Measurements from ENCODE around the gene AQP4.

AQP4 gene

DNA sequence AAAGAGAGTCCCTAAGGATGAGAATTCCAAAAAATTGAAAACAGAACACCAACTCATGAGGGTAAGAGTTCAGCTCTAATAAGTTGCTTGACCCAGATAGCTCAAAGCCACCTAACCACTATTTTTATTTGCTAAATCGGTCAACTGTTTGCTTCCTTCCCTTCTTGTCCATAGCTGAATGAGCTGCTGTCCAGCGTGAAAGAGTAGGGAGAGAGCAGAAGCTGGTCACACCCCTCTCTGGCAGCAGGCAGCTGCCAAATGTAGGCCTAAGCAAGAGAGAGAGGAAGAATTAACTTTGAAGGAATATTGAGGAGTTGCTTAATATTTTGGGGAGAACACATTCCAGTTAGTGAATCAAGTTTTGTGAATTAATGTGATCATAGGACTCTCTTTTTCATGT is 25.9 kb downstream of the AQP4 start:
- DNase-seq (ENCODE audit: low read depth), result no peak

GRCh38 chr18:26832302-26832701 is 33.2 kb downstream of the AQP4 start:
- DNase-seq (ENCODE audit: low read depth), result no peak

GRCh38 chr18:26827581-26827980 is 37.9 kb downstream of the AQP4 start:
- DNase-seq (ENCODE audit: low read depth), result no peak

- no peak for DNase-seq (ENCODE audit: low read depth)
Measured at GRCh38 chr18:26826656-26827235, 38.8 kb downstream of the AQP4 start.

- DNase-seq (ENCODE audit: low read depth), result no peak
Measured at GRCh38 chr18:26821181-26821580, 44.3 kb downstream of the AQP4 start.

GRCh38 chr18:26819046-26819445 is 46.5 kb downstream of the AQP4 start:
- DNase-seq (ENCODE audit: low read depth), result no peak

- no peak for DNase-seq (ENCODE audit: low read depth)
Measured at GRCh38 chr18:26818461-26818860, 47.0 kb downstream of the AQP4 start.

GRCh38 chr18:26813043-26813442 is 52.5 kb downstream of the AQP4 start:
- DNase-seq (ENCODE audit: low read depth), result no peak

DNA sequence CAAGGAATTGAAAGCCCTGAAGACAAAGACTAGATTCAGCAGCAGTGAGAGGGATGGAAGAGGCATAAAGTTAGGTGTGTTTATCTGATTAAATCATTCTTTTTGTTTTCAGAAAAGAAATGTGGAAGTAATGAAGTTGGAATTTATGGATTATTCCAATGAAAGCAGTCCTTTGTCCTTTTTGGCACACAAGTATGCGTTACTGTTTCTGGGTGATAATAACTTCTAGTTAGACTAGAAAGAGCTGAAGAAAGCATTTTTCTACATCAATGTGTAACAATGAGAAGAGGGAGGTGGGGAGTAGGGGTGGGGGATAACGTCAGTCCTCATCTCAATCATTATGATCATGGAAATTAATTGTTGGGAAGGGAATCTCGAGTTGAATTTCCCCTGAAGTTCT is 53.0 kb downstream of the AQP4 start:
- DNase-seq (ENCODE audit: low read depth), result no peak

- DNase-seq (ENCODE audit: low read depth), result no peak
Measured at GRCh38 chr18:26809346-26809745, 56.2 kb downstream of the AQP4 start.

DNA sequence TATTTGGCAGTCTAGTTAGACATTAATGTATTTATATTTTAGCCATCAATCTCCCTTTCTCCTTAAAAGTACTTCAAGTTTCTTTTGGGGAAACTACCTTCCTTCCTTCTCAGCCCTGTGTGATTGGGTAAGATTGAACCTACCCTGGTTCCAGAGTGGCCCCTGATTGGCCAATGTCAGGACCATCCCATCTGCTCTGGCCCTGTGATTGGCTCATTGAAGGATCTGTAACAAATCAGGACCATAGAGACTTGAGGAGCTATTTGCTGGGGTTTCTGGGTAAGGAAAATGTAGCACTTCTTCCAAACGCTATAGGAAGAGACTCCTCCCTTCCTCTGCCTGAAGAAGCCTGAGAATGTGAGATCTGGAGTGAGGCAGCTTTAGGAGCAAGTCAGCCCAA is 59.3 kb downstream of the AQP4 start:
- DNase-seq (ENCODE audit: low read depth), result no peak

DNA sequence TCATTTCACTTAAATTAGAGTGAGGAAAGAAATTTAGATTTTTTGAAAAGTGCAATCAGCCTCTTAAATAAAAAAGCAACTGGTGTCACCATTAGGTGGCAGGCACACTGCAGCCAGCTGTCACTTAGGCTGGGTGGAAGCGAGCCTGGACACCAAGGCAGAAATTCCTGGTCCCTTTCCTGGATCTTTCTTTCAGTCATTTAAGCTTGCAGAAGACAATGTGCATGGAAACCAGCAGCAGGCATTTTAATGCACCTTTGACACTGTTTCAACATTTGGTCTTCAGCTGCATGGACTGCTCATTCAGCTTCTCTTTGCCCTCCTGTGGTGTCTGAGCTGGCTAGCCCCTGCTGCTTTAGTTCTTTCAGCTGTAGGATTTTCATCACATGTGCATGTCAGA is 61.0 kb downstream of the AQP4 start:
- no peak for DNase-seq (ENCODE audit: low read depth)

GRCh38 chr18:26803643-26804042 is 61.9 kb downstream of the AQP4 start:
- DNase-seq (ENCODE audit: low read depth), result no peak

DNA sequence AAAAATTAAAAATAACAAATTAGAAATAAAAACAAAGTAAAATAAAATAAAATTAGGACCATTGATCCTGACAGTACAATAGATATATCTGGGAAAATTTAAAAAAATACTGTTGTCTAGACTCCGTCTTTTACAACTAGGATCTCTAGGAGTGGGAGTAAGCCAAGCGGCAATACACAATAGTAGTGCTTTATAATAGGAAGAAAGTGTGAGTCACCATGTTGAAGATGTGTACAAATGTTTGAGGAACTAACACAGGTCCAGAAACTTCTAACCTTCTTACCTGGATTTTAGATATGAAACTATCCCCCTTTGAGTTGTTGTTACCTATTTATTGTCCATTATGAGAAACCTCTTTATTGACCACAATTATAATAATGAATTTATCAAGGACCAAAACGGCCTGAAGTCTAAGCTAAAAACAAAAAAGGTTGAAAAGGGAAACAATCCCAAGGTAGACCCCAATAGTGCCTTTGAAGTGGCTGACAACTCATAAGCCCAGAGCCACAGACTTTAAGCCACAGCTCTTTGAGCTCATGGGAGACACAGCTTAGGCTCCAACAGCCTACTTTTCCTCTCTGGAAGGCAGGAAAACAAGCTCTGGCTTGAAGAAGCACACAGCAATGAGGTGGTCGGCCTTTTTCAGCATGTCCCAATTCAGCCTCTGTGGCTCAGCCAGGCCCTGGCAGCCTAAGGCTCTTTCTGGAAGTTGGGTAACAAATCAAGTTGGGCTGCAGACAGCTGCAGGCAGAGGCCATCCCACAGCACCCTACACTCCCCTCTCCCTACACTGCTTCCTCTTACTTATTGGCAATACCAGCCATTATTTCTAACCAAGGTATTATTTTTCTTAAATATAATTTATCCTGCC is 62.9 kb downstream of the AQP4 start:
- DNase-seq (ENCODE audit: low read depth), result no peak

Measured in HS-27A (cell line).